ENCODE data around the gene EHD4.
A peak's percentile ranks its signal among the peaks of the same experiment; 100 is the strongest.

The EHD4 gene

GRCh38 chr15:41982133-41982930, 10.0 kb upstream of the EHD4 start:
- Mint-ChIP-seq H3K9me3 (no peaks in the 10 kb centered on the region), H3K27ac (no peak overlapping the region), H3K36me3 (ENCODE audit: insufficient read depth) (peaks cover 2% of the 10 kb centered on the region), H3K27me3 (peaks cover 7 to 14% of the 10 kb centered on the region in 2 donors), H3K4me1 (ENCODE audit: low read depth in 2 of 2) (no peaks in the 10 kb centered on the region), H3K4me3 (no peak overlapping the region)
- ATAC-seq (replicated peaks), result no peak
- no peak for DNase-seq

GRCh38 chr15:41981371-41982132, 9.2 kb upstream of the EHD4 start:
- no peak overlapping the region for H3K4me3 Mint-ChIP-seq
- DNase-seq, result no peak
- peaks cover 2% of the 10 kb centered on the region for H3K36me3 Mint-ChIP-seq (ENCODE audit: insufficient read depth)
- no peaks in the 10 kb centered on the region for H3K4me1 Mint-ChIP-seq (ENCODE audit: low read depth in 2 of 2)
- H3K27ac Mint-ChIP-seq, result no peak overlapping the region
- ATAC-seq (replicated peaks), result no peak
- no peaks in the 10 kb centered on the region for H3K9me3 Mint-ChIP-seq
- peaks cover 15 to 22% of the 10 kb centered on the region in 2 donors for H3K27me3 Mint-ChIP-seq

- no peak for ATAC-seq (replicated peaks)
- H3K27ac Mint-ChIP-seq, result no peak overlapping the region
- DNase-seq, result no peak
- H3K4me1 Mint-ChIP-seq (ENCODE audit: low read depth in 2 of 2), result no peaks in the 10 kb centered on the region
- H3K4me3 Mint-ChIP-seq, result no peak overlapping the region
- peaks cover 2% of the 10 kb centered on the region for H3K36me3 Mint-ChIP-seq (ENCODE audit: insufficient read depth)
- H3K27me3 Mint-ChIP-seq, result peaks cover 18 to 27% of the 10 kb centered on the region in 2 donors
- no peaks in the 10 kb centered on the region for H3K9me3 Mint-ChIP-seq
Measured at GRCh38 chr15:41980654-41981323, 8.4 kb upstream of the EHD4 start.

- Mint-ChIP-seq H3K36me3 (ENCODE audit: insufficient read depth) (peaks cover 2% of the 10 kb centered on the region), H3K27ac (no peak overlapping the region), H3K4me1 (ENCODE audit: low read depth in 2 of 2) (no peaks in the 10 kb centered on the region), H3K9me3 (no peaks in the 10 kb centered on the region), H3K4me3 (no peak overlapping the region), H3K27me3 (peaks cover 28 to 34% of the 10 kb centered on the region in 2 donors)
- ATAC-seq (replicated peaks), result no peak
- DNase-seq, result no peak
Measured at GRCh38 chr15:41979493-41980266, 7.3 kb upstream of the EHD4 start.

- no peak overlapping the region for H3K27ac Mint-ChIP-seq
Measured at GRCh38 chr15:41978534-41978933, 6.2 kb upstream of the EHD4 start.

GRCh38 chr15:41977757-41978383, 5.5 kb upstream of the EHD4 start:
- H3K27me3 Mint-ChIP-seq, result peaks cover 34 to 36% of the 10 kb centered on the region in 2 donors
- no peak overlapping the region for H3K27ac Mint-ChIP-seq
- H3K4me1 Mint-ChIP-seq (ENCODE audit: low read depth in 2 of 2), result peaks cover 1 to 3% of the 10 kb centered on the region in 2 donors
- H3K36me3 Mint-ChIP-seq (ENCODE audit: insufficient read depth), result peaks cover 6% of the 10 kb centered on the region
- no peak overlapping the region for H3K4me3 Mint-ChIP-seq
- H3K9me3 Mint-ChIP-seq, result no peaks in the 10 kb centered on the region
- DNase-seq (no peak), ATAC-seq (replicated peaks) (no peak)

More at GRCh38 chr15:41978534-41978933, 6.2 kb upstream of the EHD4 start:
- DNase-seq (no peak), ATAC-seq (replicated peaks) (no peak)
- Mint-ChIP-seq H3K27me3 (peaks cover 34 to 35% of the 10 kb centered on the region in 2 donors), H3K4me3 (no peak overlapping the region), H3K9me3 (no peaks in the 10 kb centered on the region), H3K4me1 (ENCODE audit: low read depth in 2 of 2) (no peaks in the 10 kb centered on the region), H3K36me3 (ENCODE audit: insufficient read depth) (no peaks in the 10 kb centered on the region)

DNA sequence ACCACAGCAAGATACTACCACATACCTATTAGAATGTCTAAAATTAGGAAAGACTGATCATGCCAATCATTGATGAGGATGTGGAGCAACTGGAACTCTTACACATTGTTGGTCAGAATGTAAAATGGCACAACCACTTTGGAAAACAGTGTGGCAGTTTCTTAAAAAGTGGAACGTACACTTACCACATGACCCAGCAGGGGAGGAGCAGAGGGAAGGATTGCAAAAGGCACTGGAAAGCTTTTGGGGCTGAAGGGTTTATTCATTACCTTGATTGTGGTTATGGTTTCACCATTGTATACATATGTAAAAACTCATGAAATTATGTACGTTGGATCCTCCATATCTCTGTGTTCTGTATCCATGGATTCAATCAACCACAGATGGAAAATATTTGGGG, 3.3 kb upstream of the EHD4 start:
- no peak for DNase-seq
- no peak overlapping the region for H3K4me3 Mint-ChIP-seq
- H3K27me3 Mint-ChIP-seq, result peaks cover 34 to 36% of the 10 kb centered on the region in 2 donors

GRCh38 chr15:41974041-41974440, 1.7 kb upstream of the EHD4 start:
- no peak overlapping the region for H3K4me3 Mint-ChIP-seq
- H3K27ac Mint-ChIP-seq, result no peak overlapping the region
- H3K36me3 Mint-ChIP-seq (ENCODE audit: insufficient read depth), result peaks cover 32% of the 10 kb centered on the region
- peaks cover 34 to 36% of the 10 kb centered on the region in 2 donors for H3K27me3 Mint-ChIP-seq
- no peak for ATAC-seq (replicated peaks)
- H3K4me1 Mint-ChIP-seq (ENCODE audit: low read depth in 2 of 2), result peaks cover 22 to 24% of the 10 kb centered on the region in 2 donors
- no peaks in the 10 kb centered on the region for H3K9me3 Mint-ChIP-seq
- no peak for DNase-seq

More for the DNA sequence above, 3.3 kb upstream of the EHD4 start:
- no peaks in the 10 kb centered on the region for H3K9me3 Mint-ChIP-seq
- H3K36me3 Mint-ChIP-seq (ENCODE audit: insufficient read depth), result peaks cover 23% of the 10 kb centered on the region
- peaks cover 12 to 16% of the 10 kb centered on the region in 2 donors for H3K4me1 Mint-ChIP-seq (ENCODE audit: low read depth in 2 of 2)
- no peak for ATAC-seq (replicated peaks)
- no peak overlapping the region for H3K27ac Mint-ChIP-seq

GRCh38 chr15:41971895-41972252, 483 bp downstream of the EHD4 start:
- H3K9me3 Mint-ChIP-seq, result no peaks in the 10 kb centered on the region
- peaks cover 26 to 27% of the 10 kb centered on the region in 2 donors for H3K27me3 Mint-ChIP-seq
- peaks cover 31 to 34% of the 10 kb centered on the region in 2 donors for H3K4me1 Mint-ChIP-seq (ENCODE audit: low read depth in 2 of 2)
- ATAC-seq (replicated peaks) (no peak), DNase-seq (peak in 1 of 3 experiments; percentile 8)
- H3K36me3 Mint-ChIP-seq (ENCODE audit: insufficient read depth), result peaks cover 41% of the 10 kb centered on the region
- peak overlapping the region; percentile 95 to 98 for H3K27ac Mint-ChIP-seq
- peak overlapping the region; percentile 95 to 96 for H3K4me3 Mint-ChIP-seq

- Mint-ChIP-seq H3K4me1 (ENCODE audit: low read depth in 2 of 2) (peaks cover 37 to 40% of the 10 kb centered on the region in 2 donors), H3K36me3 (ENCODE audit: insufficient read depth) (peaks cover 42% of the 10 kb centered on the region), H3K9me3 (no peaks in the 10 kb centered on the region), H3K27me3 (peaks cover 21 to 22% of the 10 kb centered on the region in 2 donors), H3K4me3 (peak overlapping the region; percentile 95 to 96), H3K27ac (peak overlapping the region; percentile 95 to 98)
- ATAC-seq (replicated peaks), result peak; percentile 62
- peak; percentile 68 to 75 (median 70) for DNase-seq
Measured at GRCh38 chr15:41971089-41971894, 1.1 kb downstream of the EHD4 start.

- Mint-ChIP-seq H3K4me3 (peak overlapping the region; percentile 95 to 96), H3K36me3 (ENCODE audit: insufficient read depth) (peaks cover 47% of the 10 kb centered on the region), H3K27ac (peak overlapping the region; percentile 95 to 98), H3K27me3 (peaks cover 16% of the 10 kb centered on the region in 2 donors), H3K9me3 (no peaks in the 10 kb centered on the region), H3K4me1 (ENCODE audit: low read depth in 2 of 2) (peaks cover 40 to 45% of the 10 kb centered on the region in 2 donors)
- ATAC-seq (replicated peaks) (no peak), DNase-seq (no peak)
Measured at GRCh38 chr15:41970456-41970855, 1.9 kb downstream of the EHD4 start.
